ENCODE results near the gene IRF9.

GRCh38 chr14:24132976-24133375 lies 28.1 kb upstream of the IRF9 start:
- TF ChIP-seq CTCF (IDR thresholded peaks at IDR 0.05; ENCODE audit: low read length) = no peak
- TF ChIP-seq EZH2 (optimal IDR thresholded peaks at IDR 0.05; ENCODE audit: low read depth, low read length) = no peak
